Adrenal gland (tissue), 5 donors: Measurements from ENCODE around the gene ANO6.

Experiments
- CTCF ChIP-seq, 6 experiments: fragments of 450-650 bp in 4 of 6; fragments of 200-600 bp in 2 of 6; sonication (generic) in 1 of 6; IDR thresholded peaks; 1 replicate in 5 of 6; 2 replicates in 1 of 6; pipeline versions ENCODE4 v1.5.1 to v1.8.0; 2016 to 2021; ENCODE audit warnings: antibody characterized with exemption in 6 of 6, mild to moderate bottlenecking in 2 of 6, moderate library complexity in 1 of 6
- POLR2A ChIP-seq, 2 donors: fragments of 450-650 bp; IDR thresholded peaks; one replicate each; pipeline ENCODE4 v1.6.1; 2017; ENCODE audit warnings: antibody characterized with exemption in 2 of 2, mild to moderate bottlenecking in 2 of 2, moderate library complexity in 1 of 2
- donor health status: DM: no; HTN: no; CAD: no.

DNA sequence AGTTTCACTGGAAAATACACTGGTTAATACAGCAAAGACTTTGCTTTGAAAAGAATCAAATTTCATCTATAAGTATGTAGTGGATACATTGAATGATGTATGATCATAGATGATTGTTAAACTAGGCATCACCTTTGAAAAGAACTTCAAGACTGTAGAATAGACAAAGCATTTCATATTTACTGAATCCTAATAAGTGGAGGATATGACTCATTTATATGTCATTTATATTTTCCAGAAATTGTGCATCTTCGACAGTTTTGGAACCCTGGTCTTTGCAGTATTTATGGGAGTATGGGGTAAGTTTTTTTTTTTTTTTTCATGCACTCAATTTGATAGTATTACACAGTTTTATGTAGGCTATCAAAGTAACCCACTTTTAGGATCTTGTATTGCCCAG is 161.9 kb downstream of the ANO6 start:
- no peak for TF ChIP-seq CTCF (IDR thresholded peaks at IDR 0.05)
- TF ChIP-seq POLR2A (IDR thresholded peaks at IDR 0.05), result no peak
